ENCODE data around the gene RBM20.

DNA sequence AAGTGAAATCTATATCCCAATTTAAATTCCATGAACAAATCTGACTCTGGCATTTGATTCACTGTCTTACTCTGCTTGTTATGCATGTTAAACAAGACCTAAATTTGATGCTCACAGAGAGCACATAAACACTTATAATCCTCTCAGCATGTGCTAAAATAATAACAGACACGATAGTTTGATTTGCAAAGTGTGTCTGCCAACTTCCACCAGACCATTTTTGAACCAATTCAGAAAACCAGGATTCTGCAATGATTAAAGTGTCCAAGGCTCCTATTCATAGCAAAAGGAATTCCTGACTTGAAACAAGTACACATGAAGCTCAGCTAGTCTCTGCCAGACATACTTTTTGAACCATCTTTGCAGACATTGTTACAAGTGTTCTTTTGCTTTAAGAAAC is 11.2 kb downstream of the RBM20 start:
- TF ChIP-seq, protein P1, sequence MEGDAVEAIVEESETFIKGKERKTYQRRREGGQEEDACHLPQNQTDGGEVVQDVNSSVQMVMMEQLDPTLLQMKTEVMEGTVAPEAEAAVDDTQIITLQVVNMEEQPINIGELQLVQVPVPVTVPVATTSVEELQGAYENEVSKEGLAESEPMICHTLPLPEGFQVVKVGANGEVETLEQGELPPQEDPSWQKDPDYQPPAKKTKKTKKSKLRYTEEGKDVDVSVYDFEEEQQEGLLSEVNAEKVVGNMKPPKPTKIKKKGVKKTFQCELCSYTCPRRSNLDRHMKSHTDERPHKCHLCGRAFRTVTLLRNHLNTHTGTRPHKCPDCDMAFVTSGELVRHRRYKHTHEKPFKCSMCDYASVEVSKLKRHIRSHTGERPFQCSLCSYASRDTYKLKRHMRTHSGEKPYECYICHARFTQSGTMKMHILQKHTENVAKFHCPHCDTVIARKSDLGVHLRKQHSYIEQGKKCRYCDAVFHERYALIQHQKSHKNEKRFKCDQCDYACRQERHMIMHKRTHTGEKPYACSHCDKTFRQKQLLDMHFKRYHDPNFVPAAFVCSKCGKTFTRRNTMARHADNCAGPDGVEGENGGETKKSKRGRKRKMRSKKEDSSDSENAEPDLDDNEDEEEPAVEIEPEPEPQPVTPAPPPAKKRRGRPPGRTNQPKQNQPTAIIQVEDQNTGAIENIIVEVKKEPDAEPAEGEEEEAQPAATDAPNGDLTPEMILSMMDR (IDR thresholded peaks at IDR 0.05): no peak
- TF ChIP-seq POLR2AphosphoS5 (IDR thresholded peaks at IDR 0.05; ENCODE audit: low read depth, low read length): no peak

Measured in Panc1 (cell line).